GM12865 (cell line): Measurements from ENCODE around the gene NSUN2.
A peak's percentile ranks its signal among the peaks of the same experiment; 100 is the strongest.

Experiments
- DNase-seq: peaks from one replicate; pipeline ENCODE4 v3.0.0; 2010; ENCODE audit warnings: low read depth
- H3K4me3 ChIP-seq: 2 replicates; pipeline ENCODE4 v1.5.1; 2011; ENCODE audit warnings: mild to moderate bottlenecking, low read depth, low read length, control low read depth
- TF ChIP-seq, protein P1 (sequence below): IDR thresholded peaks from 2 replicates; pipeline ENCODE4 v1.5.1; 2011; ENCODE audit warnings: low read length, control low read depth, low read depth, inconsistent platforms; ENCODE audit not compliant: insufficient read depth; ENCODE audit errors: missing control alignments

NSUN2 gene

DNA sequence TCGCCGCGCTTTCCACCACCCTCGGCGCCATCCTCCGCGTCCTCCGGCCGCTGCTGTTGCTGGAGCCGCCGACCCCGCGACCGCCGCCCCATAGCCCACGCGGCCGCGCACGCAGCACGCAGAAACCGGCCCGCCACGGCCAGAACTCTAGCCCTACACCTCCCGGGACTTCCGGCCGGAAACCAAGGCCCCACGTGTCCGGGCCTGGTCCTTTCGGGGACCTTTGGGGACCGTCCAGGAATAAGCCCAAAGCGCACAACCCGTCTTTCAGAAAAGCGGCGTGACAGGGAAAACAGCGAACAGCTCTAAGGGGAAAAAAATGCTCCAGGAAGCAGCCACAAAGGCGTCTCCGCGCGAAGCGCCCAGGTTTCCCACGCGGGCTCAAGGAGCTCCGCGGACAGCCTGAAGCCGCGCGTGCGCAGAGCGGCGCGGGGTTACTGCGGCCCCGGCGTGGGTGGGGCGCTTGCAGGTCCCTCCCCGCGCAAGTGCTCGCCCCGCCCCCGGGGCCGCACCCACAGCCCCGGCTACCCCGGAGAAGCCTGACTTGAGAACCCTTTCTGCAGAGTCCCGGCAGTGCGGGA, at the start of gene NSUN2, which contains the start of gene SRD5A1:
Gene NSUN2, minus strand, starts transcription at position 157 of the 581 bp plus-strand sequence. Its CDS starts 65 bp downstream, at position 92.
Gene SRD5A1, plus strand, starts transcription at position 553 of the 581 bp plus-strand sequence. CDS start 137 bp downstream, outside the sequence.
- peak within 1 kb of the TSS; percentile 95 for H3K4me3 ChIP-seq
- TF ChIP-seq, protein P1, sequence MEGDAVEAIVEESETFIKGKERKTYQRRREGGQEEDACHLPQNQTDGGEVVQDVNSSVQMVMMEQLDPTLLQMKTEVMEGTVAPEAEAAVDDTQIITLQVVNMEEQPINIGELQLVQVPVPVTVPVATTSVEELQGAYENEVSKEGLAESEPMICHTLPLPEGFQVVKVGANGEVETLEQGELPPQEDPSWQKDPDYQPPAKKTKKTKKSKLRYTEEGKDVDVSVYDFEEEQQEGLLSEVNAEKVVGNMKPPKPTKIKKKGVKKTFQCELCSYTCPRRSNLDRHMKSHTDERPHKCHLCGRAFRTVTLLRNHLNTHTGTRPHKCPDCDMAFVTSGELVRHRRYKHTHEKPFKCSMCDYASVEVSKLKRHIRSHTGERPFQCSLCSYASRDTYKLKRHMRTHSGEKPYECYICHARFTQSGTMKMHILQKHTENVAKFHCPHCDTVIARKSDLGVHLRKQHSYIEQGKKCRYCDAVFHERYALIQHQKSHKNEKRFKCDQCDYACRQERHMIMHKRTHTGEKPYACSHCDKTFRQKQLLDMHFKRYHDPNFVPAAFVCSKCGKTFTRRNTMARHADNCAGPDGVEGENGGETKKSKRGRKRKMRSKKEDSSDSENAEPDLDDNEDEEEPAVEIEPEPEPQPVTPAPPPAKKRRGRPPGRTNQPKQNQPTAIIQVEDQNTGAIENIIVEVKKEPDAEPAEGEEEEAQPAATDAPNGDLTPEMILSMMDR: no peak
- peak; percentile 96 for DNase-seq

DNA sequence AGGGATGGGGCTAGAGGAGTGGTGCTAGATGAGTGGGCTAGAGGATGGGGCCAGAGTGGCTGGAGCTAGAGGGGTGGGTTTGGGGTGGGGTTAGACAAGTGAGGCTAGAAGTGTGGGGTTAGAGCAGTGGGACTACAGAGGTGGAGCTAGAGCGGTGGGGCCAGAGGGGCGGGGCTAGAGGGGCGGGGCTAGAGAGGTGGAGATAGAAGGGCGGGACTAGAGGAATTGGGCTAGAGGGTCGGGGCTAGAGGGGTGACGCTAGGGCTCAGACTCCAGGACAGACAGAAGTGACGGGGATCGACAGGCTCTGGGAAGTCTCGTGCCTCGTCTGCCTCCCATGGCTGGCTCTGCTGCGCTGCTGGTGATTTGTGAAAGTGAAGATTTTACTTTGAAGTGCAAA, 49.4 kb upstream of the NSUN2 start:
- DNase-seq: no peak
- TF ChIP-seq, protein P1: no peak
- H3K4me3 ChIP-seq: no peak overlapping the region

DNA sequence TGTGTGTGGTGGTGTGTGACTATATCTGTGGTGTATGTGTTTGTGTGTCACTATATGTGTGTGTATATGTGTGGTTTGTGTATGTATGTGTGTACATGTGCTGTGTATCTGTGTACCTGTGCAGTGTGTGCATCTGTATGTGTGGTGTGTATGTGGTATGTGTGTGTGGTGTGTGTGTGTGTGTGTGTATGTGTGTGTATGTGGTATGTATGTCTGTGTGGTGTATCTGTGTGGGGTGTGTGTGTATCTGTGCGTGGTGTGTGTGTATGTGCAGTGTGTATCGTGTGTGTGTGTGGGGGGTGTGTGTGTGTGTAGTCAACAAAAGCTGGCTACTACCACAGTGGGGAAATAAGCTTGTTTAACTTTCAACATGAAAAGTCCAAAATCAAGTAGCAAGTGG, 48.8 kb upstream of the NSUN2 start:
- H3K4me3 ChIP-seq: no peak overlapping the region
- DNase-seq: no peak
- TF ChIP-seq, protein P1: no peak

DNA sequence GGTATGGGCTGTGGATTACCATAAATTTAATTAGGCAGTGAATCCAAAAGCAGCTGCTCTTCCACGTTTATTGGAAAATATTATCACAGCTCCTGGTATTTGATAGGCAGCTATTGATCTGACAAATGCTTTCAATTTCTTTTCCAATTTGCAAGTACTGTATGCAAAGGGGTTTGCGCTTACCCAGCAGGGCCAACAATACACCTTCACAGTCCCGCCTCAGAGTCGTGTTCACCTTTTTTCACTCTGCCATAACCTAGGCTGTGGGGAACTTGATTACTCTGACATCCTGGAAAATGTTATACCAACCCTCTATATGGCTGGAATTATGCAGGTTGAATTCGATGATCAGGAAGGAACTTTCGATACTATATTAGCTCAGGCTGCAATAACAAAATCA, 48.1 kb upstream of the NSUN2 start:
- no peak overlapping the region for H3K4me3 ChIP-seq
- TF ChIP-seq, protein P1: no peak

DNA sequence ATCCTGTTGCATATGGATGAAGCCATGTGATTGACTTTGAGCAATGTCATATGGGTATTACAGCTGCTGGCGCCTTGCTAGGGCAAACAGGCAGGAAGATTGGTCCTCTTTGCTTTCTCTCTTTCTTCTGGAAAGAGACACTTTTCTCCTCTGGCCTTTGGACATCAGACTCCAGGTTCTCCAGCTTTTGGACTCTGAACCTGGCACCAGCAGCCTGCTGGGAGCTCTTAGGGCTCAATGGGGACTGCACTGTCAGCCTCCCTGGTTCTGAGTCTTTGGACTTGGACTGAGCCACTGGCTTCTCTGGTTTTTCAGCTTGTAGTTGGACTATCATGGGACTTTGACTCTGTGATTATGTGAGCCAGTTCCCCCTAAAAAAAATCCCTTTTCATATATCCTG, 45.5 kb upstream of the NSUN2 start:
- no peak for DNase-seq
- H3K4me3 ChIP-seq: no peak overlapping the region
- TF ChIP-seq, protein P1: no peak

More for the DNA sequence above, 48.1 kb upstream of the NSUN2 start:
- no peak for DNase-seq

DNA sequence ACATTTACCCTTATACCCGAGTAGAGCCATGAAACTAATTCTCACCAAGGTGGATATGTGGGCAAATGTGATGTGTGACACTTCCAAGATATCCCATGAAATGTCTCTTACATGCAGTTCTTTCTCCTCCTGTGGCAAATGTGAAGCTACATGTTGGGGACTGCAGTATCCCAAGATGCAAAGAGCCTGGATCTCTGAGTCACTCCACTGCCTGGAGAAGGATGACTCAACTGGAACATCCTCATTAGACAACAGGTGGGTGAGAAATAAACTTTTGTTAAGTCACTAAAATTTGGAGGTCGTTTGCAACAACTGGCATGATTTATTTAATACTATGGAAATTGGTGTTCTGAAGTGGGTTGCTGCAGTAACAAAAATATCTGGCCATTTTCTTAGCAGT, 43.9 kb upstream of the NSUN2 start:
- TF ChIP-seq, protein P1: no peak
- H3K4me3 ChIP-seq: no peak overlapping the region
- DNase-seq: no peak
